Measurements from ENCODE around the gene PCSK5.

PCSK5 gene

GRCh38 chr9:76342201-76342600, 451.7 kb downstream of the PCSK5 start:
- H3K4me3 ChIP-seq = no peak overlapping the region
- H3K36me3 ChIP-seq = no peaks in the 10 kb centered on the region
- H3K4me1 ChIP-seq = no peaks in the 10 kb centered on the region
- no peaks in the 10 kb centered on the region for H3K27me3 ChIP-seq
- no peak overlapping the region for H3K27ac ChIP-seq
- no peak overlapping the region for H3K9ac ChIP-seq
- TF ChIP-seq Cebpa-rat (IDR thresholded peaks at IDR 0.05) = no peak
- no peaks in the 10 kb centered on the region for H4K20me1 ChIP-seq
- peaks cover 0 to 5% (median 0%) of the 10 kb centered on the region in 11 experiments; a peak in 1 of 22 replicates for H3K9me3 ChIP-seq (replicated peaks in 1 of 11)
- no peak overlapping the region for H3K4me2 ChIP-seq

- no peak overlapping the region for H3K27ac ChIP-seq
- H4K20me1 ChIP-seq = no peaks in the 10 kb centered on the region
- H3K4me2 ChIP-seq = no peak overlapping the region
- no peak overlapping the region for H3K4me3 ChIP-seq
- H3K27me3 ChIP-seq = no peaks in the 10 kb centered on the region
- H3K4me1 ChIP-seq = no peaks in the 10 kb centered on the region
- no peaks in the 10 kb centered on the region for H3K36me3 ChIP-seq
- H3K9me3 ChIP-seq (replicated peaks in 1 of 11) = peaks cover 0 to 5% (median 0%) of the 10 kb centered on the region in 11 experiments; a peak in 1 of 22 replicates
- TF ChIP-seq Cebpa-rat (IDR thresholded peaks at IDR 0.05) = no peak
- no peak overlapping the region for H3K9ac ChIP-seq
These were observed 452.4 kb downstream of the PCSK5 start for GRCh38 chr9:76342858-76343257.

GRCh38 chr9:76349865-76350264, 459.4 kb downstream of the PCSK5 start:
- H4K20me1 ChIP-seq = no peaks in the 10 kb centered on the region
- no peaks in the 10 kb centered on the region for H3K36me3 ChIP-seq
- no peaks in the 10 kb centered on the region for H3K4me1 ChIP-seq
- H3K27me3 ChIP-seq = no peaks in the 10 kb centered on the region
- no peak overlapping the region for H3K4me2 ChIP-seq
- H3K9ac ChIP-seq = no peak overlapping the region
- no peak overlapping the region for H3K4me3 ChIP-seq
- no peak overlapping the region for H3K27ac ChIP-seq
- no peaks in the 10 kb centered on the region for H3K9me3 ChIP-seq (replicated peaks in 1 of 11)
- TF ChIP-seq Cebpa-rat (IDR thresholded peaks at IDR 0.05) = no peak

- no peaks in the 10 kb centered on the region for H4K20me1 ChIP-seq
- H3K4me2 ChIP-seq = no peak overlapping the region
- H3K4me1 ChIP-seq = no peaks in the 10 kb centered on the region
These were observed 460.5 kb downstream of the PCSK5 start for GRCh38 chr9:76351006-76351405.

GRCh38 chr9:76352026-76352620, 461.6 kb downstream of the PCSK5 start:
- no peak overlapping the region for H3K4me3 ChIP-seq
- no peak for TF ChIP-seq Cebpa-rat (IDR thresholded peaks at IDR 0.05)
- H3K4me2 ChIP-seq = no peak overlapping the region
- H3K4me1 ChIP-seq = 0 out of 20 replicates have a peak, but pooled peaks cover 0 to under 1% (median 0%) of the 10 kb centered on the region in 10 experiments
- no peaks in the 10 kb centered on the region for H3K27me3 ChIP-seq
- no peaks in the 10 kb centered on the region for H3K36me3 ChIP-seq
- no peak overlapping the region for H3K9ac ChIP-seq
- H3K9me3 ChIP-seq (replicated peaks in 1 of 11) = no peaks in the 10 kb centered on the region
- H3K27ac ChIP-seq = no peak overlapping the region
- H4K20me1 ChIP-seq = no peaks in the 10 kb centered on the region

More at GRCh38 chr9:76351006-76351405, 460.5 kb downstream of the PCSK5 start:
- no peaks in the 10 kb centered on the region for H3K27me3 ChIP-seq
- no peaks in the 10 kb centered on the region for H3K36me3 ChIP-seq
- H3K27ac ChIP-seq = no peak overlapping the region
- no peak overlapping the region for H3K4me3 ChIP-seq
- H3K9me3 ChIP-seq (replicated peaks in 1 of 11) = no peaks in the 10 kb centered on the region
- no peak overlapping the region for H3K9ac ChIP-seq
- no peak for TF ChIP-seq Cebpa-rat (IDR thresholded peaks at IDR 0.05)

GRCh38 chr9:76353280-76353679, 462.8 kb downstream of the PCSK5 start:
- Histone ChIP-seq H3K4me3 (no peak overlapping the region), H3K4me2 (no peak overlapping the region)
- TF ChIP-seq Cebpa-rat (IDR thresholded peaks at IDR 0.05) = no peak

GRCh38 chr9:76354221-76354620, 463.7 kb downstream of the PCSK5 start:
- Histone ChIP-seq H3K9ac (no peak overlapping the region), H3K36me3 (no peaks in the 10 kb centered on the region), H3K4me2 (no peak overlapping the region), H3K4me1 (peaks cover 0 to 20% (median 0%) of the 10 kb centered on the region in 10 experiments; a peak in 6 of 20 replicates), H4K20me1 (no peaks in the 10 kb centered on the region), H3K27me3 (no peaks in the 10 kb centered on the region), H3K9me3 (replicated peaks in 1 of 11) (no peaks in the 10 kb centered on the region), H3K27ac (no peak overlapping the region), H3K4me3 (no peak overlapping the region)
- no peak for TF ChIP-seq Cebpa-rat (IDR thresholded peaks at IDR 0.05)

More at GRCh38 chr9:76353280-76353679, 462.8 kb downstream of the PCSK5 start:
- Histone ChIP-seq H4K20me1 (no peaks in the 10 kb centered on the region), H3K9me3 (replicated peaks in 1 of 11) (no peaks in the 10 kb centered on the region), H3K27me3 (no peaks in the 10 kb centered on the region), H3K27ac (no peak overlapping the region), H3K4me1 (peaks cover 0 to 11% (median 0%) of the 10 kb centered on the region in 10 experiments; a peak in 4 of 20 replicates), H3K36me3 (no peaks in the 10 kb centered on the region), H3K9ac (no peak overlapping the region)

- no peak overlapping the region for H3K4me3 ChIP-seq
- H3K27me3 ChIP-seq = no peaks in the 10 kb centered on the region
- no peak overlapping the region for H3K27ac ChIP-seq
- H3K9ac ChIP-seq = no peak overlapping the region
- peaks cover 0 to 26% (median 0%) of the 10 kb centered on the region in 10 experiments; a peak in 6 of 20 replicates for H3K4me1 ChIP-seq
- no peak overlapping the region for H3K4me2 ChIP-seq
- H3K9me3 ChIP-seq (replicated peaks in 1 of 11) = no peaks in the 10 kb centered on the region
- H4K20me1 ChIP-seq = no peaks in the 10 kb centered on the region
- TF ChIP-seq Cebpa-rat (IDR thresholded peaks at IDR 0.05) = no peak
- no peaks in the 10 kb centered on the region for H3K36me3 ChIP-seq
These were observed 465.4 kb downstream of the PCSK5 start for GRCh38 chr9:76355886-76356285.

- Histone ChIP-seq H3K9ac (no peak overlapping the region), H3K27me3 (no peaks in the 10 kb centered on the region), H3K4me3 (no peak overlapping the region), H3K4me1 (peaks cover 0 to 26% (median 0%) of the 10 kb centered on the region in 10 experiments; a peak in 6 of 20 replicates), H3K27ac (no peak overlapping the region), H3K4me2 (peak overlapping the region in 2 of 11 experiments; percentile 12 to 59; a peak in 2 of 22 replicates), H4K20me1 (no peaks in the 10 kb centered on the region), H3K9me3 (replicated peaks in 1 of 11) (no peaks in the 10 kb centered on the region), H3K36me3 (no peaks in the 10 kb centered on the region)
- TF ChIP-seq Cebpa-rat (IDR thresholded peaks at IDR 0.05) = no peak
These were observed 467.1 kb downstream of the PCSK5 start for GRCh38 chr9:76357555-76357954.
